AG09319 (cell line): Measurements from ENCODE around the gene CCDC12.

Experiments
- DNase-seq: peaks from one replicate; pipeline ENCODE4 v3.0.0-alpha.2; 2010; ENCODE audit warnings: low read depth; ENCODE audit errors: extremely low read depth
- TF ChIP-seq, protein P1 (sequence below): IDR thresholded peaks from 2 replicates; pipeline ENCODE4 v1.5.1; 2011; ENCODE audit warnings: low read depth, mild to moderate bottlenecking, inconsistent platforms, low read length, moderate library complexity

The CCDC12 gene

DNA sequence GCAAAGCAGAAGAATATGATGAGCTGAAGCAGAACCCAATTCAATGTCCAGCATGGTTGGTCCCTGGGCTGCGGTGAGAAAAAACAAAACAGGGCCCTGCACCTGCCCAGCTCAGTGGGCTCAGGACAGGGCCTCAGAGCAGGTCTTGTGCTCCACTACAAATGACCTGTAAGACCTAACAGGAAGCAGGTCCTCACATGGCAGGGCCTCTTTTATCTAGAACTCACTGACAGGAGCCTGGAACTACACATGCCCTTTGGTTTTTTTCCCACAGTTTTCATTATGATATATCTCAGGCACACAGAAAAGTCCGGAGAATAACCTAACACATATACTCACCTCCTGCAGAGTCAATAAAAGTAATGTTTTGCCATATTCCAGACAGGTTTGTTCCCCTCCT is 38.4 kb downstream of the CCDC12 start:
- TF ChIP-seq, protein P1, sequence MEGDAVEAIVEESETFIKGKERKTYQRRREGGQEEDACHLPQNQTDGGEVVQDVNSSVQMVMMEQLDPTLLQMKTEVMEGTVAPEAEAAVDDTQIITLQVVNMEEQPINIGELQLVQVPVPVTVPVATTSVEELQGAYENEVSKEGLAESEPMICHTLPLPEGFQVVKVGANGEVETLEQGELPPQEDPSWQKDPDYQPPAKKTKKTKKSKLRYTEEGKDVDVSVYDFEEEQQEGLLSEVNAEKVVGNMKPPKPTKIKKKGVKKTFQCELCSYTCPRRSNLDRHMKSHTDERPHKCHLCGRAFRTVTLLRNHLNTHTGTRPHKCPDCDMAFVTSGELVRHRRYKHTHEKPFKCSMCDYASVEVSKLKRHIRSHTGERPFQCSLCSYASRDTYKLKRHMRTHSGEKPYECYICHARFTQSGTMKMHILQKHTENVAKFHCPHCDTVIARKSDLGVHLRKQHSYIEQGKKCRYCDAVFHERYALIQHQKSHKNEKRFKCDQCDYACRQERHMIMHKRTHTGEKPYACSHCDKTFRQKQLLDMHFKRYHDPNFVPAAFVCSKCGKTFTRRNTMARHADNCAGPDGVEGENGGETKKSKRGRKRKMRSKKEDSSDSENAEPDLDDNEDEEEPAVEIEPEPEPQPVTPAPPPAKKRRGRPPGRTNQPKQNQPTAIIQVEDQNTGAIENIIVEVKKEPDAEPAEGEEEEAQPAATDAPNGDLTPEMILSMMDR, result no peak
- DNase-seq, result no peak

DNA sequence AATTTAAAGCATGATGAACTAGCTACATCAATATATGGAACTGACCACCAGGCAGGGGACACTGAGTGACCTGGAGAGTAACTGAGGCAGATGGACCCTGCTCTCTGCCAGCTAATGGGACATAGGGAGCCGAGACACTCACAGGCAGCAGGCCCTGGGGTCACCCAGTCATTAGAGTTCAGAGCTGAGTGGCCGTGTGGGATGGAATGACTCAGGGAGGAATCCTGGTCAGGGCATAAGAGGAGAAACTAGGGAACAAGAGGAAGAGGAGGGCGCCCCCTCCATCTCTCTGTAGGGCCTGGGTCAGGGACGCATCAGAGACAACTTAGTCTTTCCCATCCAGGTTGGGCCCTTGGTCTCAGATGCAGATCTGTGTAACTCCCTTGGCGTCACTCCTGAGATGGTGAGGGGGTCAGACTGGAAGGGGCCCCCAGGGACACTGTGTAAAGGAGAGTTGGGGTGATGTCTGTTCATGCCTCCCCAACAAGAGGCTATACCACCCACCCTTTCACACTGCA is 39.8 kb downstream of the CCDC12 start:
- TF ChIP-seq, protein P1, result no peak

DNA sequence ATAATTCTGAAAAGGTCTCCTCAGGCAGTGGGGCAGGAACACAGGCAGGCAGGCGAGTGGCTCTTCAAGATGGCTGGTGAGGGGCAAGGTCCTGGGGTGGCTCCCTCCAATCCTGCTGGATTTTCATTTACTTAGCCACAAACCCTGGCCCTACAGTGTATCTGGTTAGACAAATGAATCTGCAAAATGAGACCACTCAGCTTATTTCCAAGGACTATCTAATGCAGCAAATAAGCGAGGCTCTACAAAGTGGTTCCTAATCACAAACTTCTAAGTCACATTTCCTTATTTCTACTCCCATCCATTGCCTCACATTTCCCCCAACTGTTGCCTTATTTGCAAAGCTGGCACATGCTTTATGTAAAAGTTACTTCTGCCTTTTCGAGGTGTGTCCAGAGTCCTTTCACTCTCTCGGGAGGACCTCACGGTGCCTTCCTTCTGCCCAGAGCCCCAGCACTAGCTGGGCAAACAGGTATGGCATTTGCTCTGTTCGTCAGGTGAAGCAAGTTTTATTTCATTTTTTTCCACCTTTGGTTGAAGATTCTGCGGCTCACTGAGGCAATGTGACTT is 40.5 kb downstream of the CCDC12 start:
- TF ChIP-seq, protein P1, result no peak
- no peak for DNase-seq

More for the DNA sequence above, 39.8 kb downstream of the CCDC12 start:
- no peak for DNase-seq

DNA sequence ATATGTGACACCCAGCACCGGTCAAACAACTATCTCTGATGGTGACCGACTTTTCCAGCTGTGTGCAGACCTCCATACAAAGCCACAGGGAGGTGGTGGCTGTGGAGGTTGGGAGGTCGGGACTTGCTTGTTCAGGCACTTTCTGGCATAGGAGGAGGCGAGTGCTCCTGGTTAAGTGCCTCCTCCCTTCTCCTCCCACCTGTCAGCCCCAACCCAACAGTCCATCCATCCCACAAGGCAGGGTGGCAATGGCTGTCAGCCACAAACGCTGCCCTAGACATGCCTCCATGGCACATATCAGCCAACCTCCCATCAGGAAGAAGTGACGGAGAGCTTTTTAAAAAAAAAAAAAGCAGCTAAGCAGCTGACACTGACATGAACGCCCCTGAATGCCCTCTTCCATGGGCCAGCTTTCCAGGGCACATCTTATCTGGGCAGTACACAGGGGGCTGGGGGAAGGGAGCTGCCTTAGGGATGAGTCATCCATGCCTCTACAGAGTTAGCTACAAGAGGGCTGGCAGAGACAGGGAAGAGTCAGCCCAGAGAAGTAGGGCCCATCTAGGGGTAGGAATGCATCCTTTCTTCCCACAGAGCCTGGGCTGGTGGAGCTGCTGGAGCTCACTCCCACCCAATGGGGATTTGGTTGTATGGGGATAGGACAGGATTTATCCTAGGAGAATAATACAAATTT is 41.2 kb downstream of the CCDC12 start:
- TF ChIP-seq, protein P1, result peak; percentile 81
- peak; percentile 81 for DNase-seq

DNA sequence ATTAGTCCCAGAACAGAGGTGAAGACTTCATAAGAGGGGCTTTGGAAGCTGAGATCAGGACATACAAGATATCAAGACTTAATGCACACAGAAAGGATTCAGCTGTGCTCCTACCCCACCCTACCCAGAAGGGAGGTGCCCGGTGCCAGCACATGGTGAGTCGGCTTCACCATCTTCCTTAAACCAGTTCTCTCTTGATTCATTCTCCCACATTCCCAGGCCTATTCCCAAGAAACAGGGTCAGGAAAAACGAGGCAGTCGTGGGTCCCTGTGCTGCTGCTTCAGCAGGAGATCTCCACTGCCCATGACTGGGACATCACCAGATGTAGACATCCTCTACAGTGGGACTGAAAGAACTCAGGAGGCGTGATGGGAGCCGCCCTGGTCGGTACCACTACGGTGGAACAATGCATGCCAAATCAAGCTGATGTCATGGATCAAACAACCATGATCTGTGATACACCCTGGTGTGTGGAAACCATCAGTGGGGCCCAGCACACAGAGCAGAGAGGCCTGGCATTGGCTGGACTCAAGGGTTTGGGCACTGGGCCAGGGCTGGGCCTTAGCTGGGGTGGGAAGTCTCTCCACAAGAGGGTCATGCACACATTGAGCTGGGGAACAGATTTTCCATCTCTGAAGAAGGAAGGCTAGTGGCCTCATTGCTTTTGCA is 41.9 kb downstream of the CCDC12 start:
- no peak for DNase-seq
- TF ChIP-seq, protein P1, result no peak

DNA sequence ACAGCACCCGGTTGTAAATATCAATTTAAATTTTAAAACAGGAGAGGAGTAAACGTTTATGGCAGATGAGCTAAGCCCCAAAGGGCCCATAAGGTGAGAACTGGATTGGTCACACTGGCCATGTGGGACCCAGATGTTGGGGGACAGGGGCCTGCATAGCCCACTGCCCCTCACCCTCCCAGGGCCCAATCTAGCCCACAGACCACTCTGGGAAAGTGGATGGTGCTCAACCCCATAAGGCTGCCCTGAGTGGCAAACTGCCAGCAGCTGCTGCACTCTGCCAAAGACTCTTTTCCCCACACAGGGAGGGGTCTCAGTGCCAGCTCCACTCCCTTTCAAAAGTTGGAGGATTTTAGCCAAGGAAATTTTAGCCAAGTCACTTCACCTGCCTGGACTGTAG is 42.5 kb downstream of the CCDC12 start:
- DNase-seq, result no peak
- TF ChIP-seq, protein P1, result no peak

DNA sequence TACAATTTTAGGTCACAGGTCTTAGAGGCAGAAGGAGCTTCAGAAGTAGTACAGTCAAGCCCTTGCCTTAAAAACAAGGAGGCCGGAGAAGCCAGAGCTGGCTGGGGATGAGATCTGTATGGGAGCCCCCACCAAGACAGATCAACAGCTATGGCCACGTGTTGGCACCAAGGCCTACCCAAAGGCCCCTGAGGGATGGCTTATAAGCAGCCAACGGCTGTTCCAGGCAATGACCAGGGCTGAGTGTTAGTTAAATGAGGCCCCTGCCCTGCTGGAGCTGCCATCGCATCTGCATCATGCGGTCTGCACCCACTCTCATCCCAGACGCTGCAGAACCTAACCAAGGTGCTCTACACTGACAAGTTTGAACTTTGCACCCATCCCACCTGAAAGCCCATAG is 43.3 kb downstream of the CCDC12 start:
- DNase-seq, result no peak
- TF ChIP-seq, protein P1, result no peak
